A673 (cell line): ENCODE measurements around the gene NAV2. TPM values are rescaled to one million over a fixed set of nuclear protein-coding genes. Genes with fewer than 3 reads are reported as not detected.

Source experiments
- BruUV-seq: library from RNA; stranded (reverse); fragments of 400-500 nt; replicated peaks from 2 replicates; lab custom pipeline; 2021; lab: Mats Ljungman, UMichigan
- CTCF ChIA-PET: fragments of 300-600 bp; sonication (Branson Sonifier 250); formaldehyde crosslinking; loops from one replicate; lab custom pipeline; 2022; ENCODE audit warnings: antibody characterized with exemption; lab: Charles Lee
- POLR2A ChIA-PET: fragments of 300-600 bp; sonication (Branson Sonifier 250); formaldehyde crosslinking; loops from one replicate; lab custom pipeline; 2022; ENCODE audit warnings: antibody characterized with exemption; ENCODE audit not compliant: low non-redundant PET; lab: Charles Lee
- DNase-seq: peaks from one replicate; pipeline ENCODE4 v3.0.0-alpha.2; 2015; ENCODE audit warnings: low spot score
- H3K27ac ChIP-seq: fragments of 200-600 bp; sonication (generic); 2 replicates; pipeline ENCODE4 v1.5.1; 2016; ENCODE audit warnings: mixed run types, low read depth, mild to moderate bottlenecking, mixed read lengths, antibody characterized with exemption, low read length; ENCODE audit not compliant: poor library complexity, severe bottlenecking
- H3K27me3 ChIP-seq: fragments of 200-600 bp; sonication (generic); replicated peaks from 2 replicates; pipeline ENCODE4 v1.6.1; 2017; ENCODE audit warnings: mixed run types, low read depth, mild to moderate bottlenecking, mixed read lengths, antibody characterized with exemption, low read length; ENCODE audit not compliant: insufficient read depth, poor library complexity
- H3K36me3 ChIP-seq: fragments of 200-600 bp; sonication (generic); 2 replicates; pipeline ENCODE4 v1.6.1; 2016; ENCODE audit warnings: mixed run types, mild to moderate bottlenecking, mixed read lengths, antibody characterized with exemption, low read length; ENCODE audit not compliant: insufficient read depth, poor library complexity, severe bottlenecking
- H3K4me1 ChIP-seq: fragments of 200-600 bp; sonication (generic); 2 replicates; pipeline ENCODE4 v1.6.1; 2017; ENCODE audit warnings: mixed run types, mild to moderate bottlenecking, mixed read lengths, antibody characterized with exemption, low read length; ENCODE audit not compliant: insufficient read depth, poor library complexity, severe bottlenecking
- H3K4me3 ChIP-seq: fragments of 200-600 bp; sonication (generic); 2 replicates; pipeline ENCODE4 v1.5.1; 2016; ENCODE audit warnings: low read depth, mixed run types, mild to moderate bottlenecking, mixed read lengths, low read length; ENCODE audit not compliant: poor library complexity, severe bottlenecking
- H3K9me3 ChIP-seq: fragments of 200-600 bp; sonication (generic); 2 replicates; pipeline ENCODE4 v1.6.1; 2016; ENCODE audit warnings: mixed run types, low read depth, mild to moderate bottlenecking, mixed read lengths, antibody characterized with exemption, low read length; ENCODE audit not compliant: poor library complexity, severe bottlenecking
- CTCF ChIP-seq: fragments of 300-800, 200-600 bp; sonication (generic); conservative IDR thresholded peaks from 2 replicates; pipeline ENCODE4 v1.5.1; 2017; ENCODE audit warnings: low read depth, mild to moderate bottlenecking, antibody characterized with exemption, low read length, moderate library complexity, mixed read lengths
- EZH2 ChIP-seq: fragments of 200-600 bp; sonication (generic); IDR thresholded peaks from 2 replicates; pipeline ENCODE4 v1.6.1; 2017; ENCODE audit warnings: borderline replicate concordance, low read depth, mild to moderate bottlenecking, mixed read lengths, antibody characterized with exemption, low read length; ENCODE audit not compliant: poor library complexity, severe bottlenecking
- intact Hi-C: fragments of 100-400 bp; cut with micrococcal nuclease; formaldehyde crosslinking; loops from one replicate; pipeline ENCODE4 v1.10.0; 2022; ENCODE audit not compliant: unreplicated experiment
- total RNA-seq: library from RNA; stranded (reverse); gene quantifications from 2 replicates; pipeline ENCODE4 v1.2.3, GENCODE V29; 2021

The NAV2 gene
- total RNA-seq, 1 experiment from 2014 or later = not detected

GRCh38 chr11:19882356-19882755 lies 169.7 kb downstream of the NAV2 start:
- CTCF ChIA-PET = no interaction called here
- POLR2A ChIA-PET = no interaction called here
- TF ChIP-seq EZH2 = no peak
- no peak for TF ChIP-seq CTCF
- Histone ChIP-seq H3K36me3 (no peaks in the 10 kb centered on the region), H3K4me1 (no peaks in the 10 kb centered on the region), H3K27me3 (no peaks in the 10 kb centered on the region), H3K27ac (no peak overlapping the region), H3K9me3 (no peaks in the 10 kb centered on the region), H3K4me3 (no peak overlapping the region)
- DNase-seq = no peak
- intact Hi-C loops = no loop called here
- no TSS peak for BruUV-seq

- H3K27ac ChIP-seq = no peak overlapping the region
- H3K4me3 ChIP-seq = no peak overlapping the region
- H3K9me3 ChIP-seq = no peaks in the 10 kb centered on the region
- TF ChIP-seq EZH2 = no peak
- no peak for TF ChIP-seq CTCF
- POLR2A ChIA-PET = interaction anchor here (0.7 kb wide), 1 partner anchor 925 kb away, joined by 5 read pairs; no protein-coding TSS in a partner anchor
- H3K4me1 ChIP-seq = no peaks in the 10 kb centered on the region
- intact Hi-C loops = no loop called here
- BruUV-seq = no TSS peak
- no peak for DNase-seq
- H3K36me3 ChIP-seq = no peaks in the 10 kb centered on the region
- CTCF ChIA-PET = no interaction called here
- no peaks in the 10 kb centered on the region for H3K27me3 ChIP-seq
Observed at GRCh38 chr11:19886498-19886897, 173.9 kb downstream of the NAV2 start.

GRCh38 chr11:19887842-19888241 lies 175.2 kb downstream of the NAV2 start:
- H3K4me3 ChIP-seq = no peak overlapping the region
- no peaks in the 10 kb centered on the region for H3K27me3 ChIP-seq
- intact Hi-C loops = no loop called here
- TF ChIP-seq EZH2 = no peak
- no peak for TF ChIP-seq CTCF
- H3K27ac ChIP-seq = no peak overlapping the region
- H3K9me3 ChIP-seq = no peaks in the 10 kb centered on the region
- H3K36me3 ChIP-seq = no peaks in the 10 kb centered on the region
- BruUV-seq = no TSS peak
- POLR2A ChIA-PET = no interaction called here
- no peaks in the 10 kb centered on the region for H3K4me1 ChIP-seq
- CTCF ChIA-PET = no interaction called here
- DNase-seq = no peak
